Keratinocyte (primary cell): Measurements from ENCODE around the gene TENM3.

Source experiments
- EZH2 ChIP-seq: IDR thresholded peaks from one replicate; pipeline ENCODE4 v1.6.1; 2012; ENCODE audit warnings: inconsistent platforms, mild to moderate bottlenecking, low read length, moderate library complexity
- TF ChIP-seq, protein P1 (sequence below), 3 experiments: IDR thresholded peaks in 1 of 3; conservative IDR thresholded peaks in 1 of 3; optimal IDR thresholded peaks in 1 of 3; 2 replicates in 2 of 3; 3 replicates in 1 of 3; pipeline versions ENCODE3 to v1.5.1; 2011; ENCODE audit warnings: low read length in 3 of 3, mild to moderate bottlenecking in 3 of 3, moderate library complexity in 2 of 3, control low read depth in 1 of 3, inconsistent platforms in 1 of 3; ENCODE audit not compliant: insufficient read depth in 2 of 3; ENCODE audit errors: extremely low read depth in 1 of 3

DNA sequence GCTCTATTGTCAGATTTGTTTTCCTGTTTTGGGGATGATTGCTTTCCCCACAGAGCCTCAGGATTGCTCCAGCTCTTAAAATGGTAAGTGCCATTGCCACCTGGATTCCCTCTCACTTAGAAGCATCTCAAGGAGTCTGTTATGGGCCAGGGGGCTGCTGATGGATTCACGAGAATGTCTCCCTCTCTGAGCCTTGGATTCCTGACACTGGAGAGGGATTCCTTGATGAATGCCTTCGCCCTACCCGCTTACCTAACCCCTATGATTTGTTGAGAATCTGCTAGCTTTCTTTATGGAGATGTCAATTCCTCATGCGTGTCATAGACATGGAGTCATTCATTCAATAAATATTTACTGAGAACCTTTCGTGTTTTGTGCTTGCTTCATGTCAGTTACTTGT, 36.9 kb upstream of the TENM3 start:
- TF ChIP-seq, protein P1, sequence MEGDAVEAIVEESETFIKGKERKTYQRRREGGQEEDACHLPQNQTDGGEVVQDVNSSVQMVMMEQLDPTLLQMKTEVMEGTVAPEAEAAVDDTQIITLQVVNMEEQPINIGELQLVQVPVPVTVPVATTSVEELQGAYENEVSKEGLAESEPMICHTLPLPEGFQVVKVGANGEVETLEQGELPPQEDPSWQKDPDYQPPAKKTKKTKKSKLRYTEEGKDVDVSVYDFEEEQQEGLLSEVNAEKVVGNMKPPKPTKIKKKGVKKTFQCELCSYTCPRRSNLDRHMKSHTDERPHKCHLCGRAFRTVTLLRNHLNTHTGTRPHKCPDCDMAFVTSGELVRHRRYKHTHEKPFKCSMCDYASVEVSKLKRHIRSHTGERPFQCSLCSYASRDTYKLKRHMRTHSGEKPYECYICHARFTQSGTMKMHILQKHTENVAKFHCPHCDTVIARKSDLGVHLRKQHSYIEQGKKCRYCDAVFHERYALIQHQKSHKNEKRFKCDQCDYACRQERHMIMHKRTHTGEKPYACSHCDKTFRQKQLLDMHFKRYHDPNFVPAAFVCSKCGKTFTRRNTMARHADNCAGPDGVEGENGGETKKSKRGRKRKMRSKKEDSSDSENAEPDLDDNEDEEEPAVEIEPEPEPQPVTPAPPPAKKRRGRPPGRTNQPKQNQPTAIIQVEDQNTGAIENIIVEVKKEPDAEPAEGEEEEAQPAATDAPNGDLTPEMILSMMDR (optimal IDR thresholded peaks at IDR 0.05 in 1 of 3, IDR thresholded peaks at IDR 0.05 in 1 of 3, conservative IDR thresholded peaks at IDR 0.05 in 1 of 3; ENCODE audit: extremely low read depth in 1 of 3, insufficient read depth in 2 of 3, low read length in 3 of 3), result no peak
- TF ChIP-seq EZH2, result no peak
